Chondrocyte (in vitro differentiated cells): ENCODE results near the gene NFIX. TPM values are rescaled to one million over a fixed set of nuclear protein-coding genes. Genes with fewer than 3 reads are reported as not detected.

Source experiments
- DNase-seq: peaks from one replicate; pipeline ENCODE4 v3.0.0; 2021; ENCODE audit warnings: mixed read lengths, low spot score
- H3K27ac Mint-ChIP-seq: one replicate; pipeline ENCODE4 v1.8.0; 2021; ENCODE audit warnings: mild to moderate bottlenecking, moderate library complexity, mixed read lengths; ENCODE audit not compliant: unreplicated experiment
- H3K27me3 Mint-ChIP-seq: 2 replicates; pipeline ENCODE4 v1.8.0; 2021; ENCODE audit warnings: low read depth, mixed read lengths
- H3K36me3 Mint-ChIP-seq: 2 replicates; pipeline ENCODE4 v1.8.0; 2021; ENCODE audit warnings: low read depth, mixed read lengths
- H3K4me1 Mint-ChIP-seq: 2 replicates; pipeline ENCODE4 v1.8.0; 2021; ENCODE audit warnings: low read depth, mild to moderate bottlenecking, mixed read lengths
- H3K4me3 Mint-ChIP-seq: one replicate; pipeline ENCODE4 v1.8.0; 2021; ENCODE audit warnings: mild to moderate bottlenecking, moderate library complexity, mixed read lengths; ENCODE audit not compliant: unreplicated experiment
- H3K9me3 Mint-ChIP-seq: 2 replicates; pipeline ENCODE4 v1.8.0; 2021; ENCODE audit warnings: low read depth, mixed read lengths
- CTCF ChIP-seq: fragments of 200-600 bp; sonication (generic); IDR thresholded peaks from 2 replicates; pipeline ENCODE4 v1.5.0; 2021; ENCODE audit warnings: antibody characterized with exemption, mild to moderate bottlenecking, moderate library complexity
- total RNA-seq: library from RNA; stranded (reverse); gene quantifications from 3 replicates; pipeline ENCODE4 v1.2.1, GENCODE V29; 2021

Gene NFIX
- total RNA-seq, 1 donor from 2014 or later: 98.9 TPM

DNA sequence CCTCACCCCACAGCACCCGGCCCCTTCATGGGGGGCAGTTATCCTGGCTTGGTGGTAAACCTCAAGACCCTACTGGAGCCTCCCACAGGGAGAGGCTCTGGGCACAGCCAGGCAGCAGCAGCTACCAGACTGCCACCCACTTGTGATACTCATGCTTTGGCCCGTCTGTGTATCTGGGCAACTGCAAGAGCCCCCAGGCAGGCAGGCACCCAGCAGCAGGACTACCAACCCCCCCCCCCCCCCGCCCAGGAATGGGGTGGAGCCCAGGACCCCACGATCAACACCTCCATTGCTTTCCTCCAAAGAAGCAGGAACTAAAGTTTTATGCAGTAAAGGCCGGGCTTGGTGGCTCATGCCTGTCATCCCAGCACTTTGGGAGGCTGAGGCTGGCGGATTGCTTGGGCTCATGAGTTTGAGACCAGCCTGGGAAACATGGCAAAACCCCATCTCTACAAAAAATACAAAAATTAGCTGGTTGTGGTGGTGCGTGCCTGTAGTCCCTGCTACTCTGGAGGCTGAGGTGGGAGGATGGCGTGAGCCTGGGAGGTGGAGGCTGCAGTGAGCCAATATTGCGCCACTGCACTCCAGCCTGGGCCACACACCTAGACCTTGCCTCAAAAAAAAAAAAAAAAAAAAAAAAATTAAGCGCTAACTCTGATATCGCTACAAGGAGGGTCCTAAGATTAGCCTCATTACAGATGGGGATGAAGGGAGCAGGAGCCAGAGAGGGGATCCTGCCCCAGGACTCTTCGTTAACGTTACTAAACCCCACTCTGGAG is 108.5 kb downstream of the NFIX start:
- no peaks in the 10 kb centered on the region for H3K9me3 Mint-ChIP-seq
- no peak overlapping the region for H3K27ac Mint-ChIP-seq
- H3K4me1 Mint-ChIP-seq: peaks cover 2% of the 10 kb centered on the region
- H3K36me3 Mint-ChIP-seq: peaks cover 4% of the 10 kb centered on the region
- no peak for TF ChIP-seq CTCF
- no peak for DNase-seq
- H3K27me3 Mint-ChIP-seq: peaks cover 2% of the 10 kb centered on the region
- no peak overlapping the region for H3K4me3 Mint-ChIP-seq

DNA sequence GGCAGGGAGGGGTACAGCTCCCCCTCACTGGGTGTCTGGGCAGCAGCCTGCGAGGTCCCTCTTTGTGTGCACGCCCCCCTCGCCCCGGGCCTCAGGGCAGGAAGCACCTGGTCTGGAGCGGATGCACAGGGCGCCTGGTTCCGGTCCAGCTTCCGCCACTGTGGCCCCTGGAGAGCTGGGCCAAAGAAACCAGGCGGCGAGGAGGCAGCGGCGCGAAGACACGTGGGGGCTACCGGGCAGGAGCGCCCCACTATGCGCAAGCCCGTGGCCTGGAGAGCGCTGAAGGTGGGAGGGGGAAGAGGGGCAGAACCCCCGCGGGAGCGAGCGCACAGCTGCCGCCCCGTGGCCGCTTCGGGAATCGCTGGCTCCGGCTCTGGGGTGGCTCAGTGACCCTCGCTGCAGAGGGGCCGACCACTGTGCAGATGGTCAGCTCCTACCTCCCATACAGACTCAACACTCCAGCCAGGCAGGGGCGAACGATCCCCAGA is 109.1 kb downstream of the NFIX start:
- Mint-ChIP-seq H3K36me3 (peaks cover 5% of the 10 kb centered on the region), H3K27ac (no peak overlapping the region)

GRCh38 chr19:13104848-13105711 is 109.8 kb downstream of the NFIX start:
- H3K4me1 Mint-ChIP-seq: no peaks in the 10 kb centered on the region
- H3K4me3 Mint-ChIP-seq: no peak overlapping the region
- no peaks in the 10 kb centered on the region for H3K27me3 Mint-ChIP-seq
- no peaks in the 10 kb centered on the region for H3K9me3 Mint-ChIP-seq
- peaks cover 4% of the 10 kb centered on the region for H3K36me3 Mint-ChIP-seq
- peak; percentile 89 for DNase-seq
- TF ChIP-seq CTCF: peak; percentile 7
- no peak overlapping the region for H3K27ac Mint-ChIP-seq

More for the DNA sequence above, 109.1 kb downstream of the NFIX start:
- no peaks in the 10 kb centered on the region for H3K27me3 Mint-ChIP-seq
- TF ChIP-seq CTCF: peak; percentile 79
- no peaks in the 10 kb centered on the region for H3K4me1 Mint-ChIP-seq
- H3K4me3 Mint-ChIP-seq: no peak overlapping the region
- no peaks in the 10 kb centered on the region for H3K9me3 Mint-ChIP-seq
- DNase-seq: no peak

GRCh38 chr19:13109361-13110098 is 114.3 kb downstream of the NFIX start:
- Mint-ChIP-seq H3K27me3 (no peaks in the 10 kb centered on the region), H3K9me3 (no peaks in the 10 kb centered on the region), H3K36me3 (peaks cover 5% of the 10 kb centered on the region), H3K4me1 (no peaks in the 10 kb centered on the region), H3K27ac (peak overlapping the region; percentile 49), H3K4me3 (no peak overlapping the region)
- DNase-seq: no peak
- TF ChIP-seq CTCF: no peak
